Measurements from ENCODE around the gene TEAD3. TPM values are rescaled to one million over a fixed set of nuclear protein-coding genes. Genes with fewer than 3 reads are reported as not detected.

TEAD3 gene
- total RNA-seq, 1 donor from 2014 or later = 20.5 TPM

DNA sequence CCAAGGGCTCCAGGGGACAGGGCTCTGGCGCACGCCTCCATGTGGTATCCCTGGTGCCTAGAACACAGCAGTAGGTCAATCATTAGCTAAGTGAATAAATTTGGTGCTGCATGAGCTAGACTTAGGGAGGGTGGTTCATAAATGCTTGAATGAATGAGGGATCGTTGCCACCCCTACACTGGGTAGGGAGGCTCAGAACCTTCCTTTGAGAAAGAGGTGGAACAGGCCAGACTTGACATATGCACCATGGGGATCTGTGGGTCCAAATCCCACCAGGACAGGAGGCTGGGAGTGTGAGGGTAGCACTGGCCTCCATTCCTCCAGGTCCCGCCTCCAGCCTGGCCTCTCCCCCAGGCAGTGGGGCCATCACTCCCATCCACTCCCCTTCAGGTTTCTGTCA lies 13.8 kb downstream of the TEAD3 start:
- no peak for DNase-seq (ENCODE audit: low spot score)
- intact Hi-C loops (cut with DNase I) = no loop called here
- no peak for ATAC-seq

DNA sequence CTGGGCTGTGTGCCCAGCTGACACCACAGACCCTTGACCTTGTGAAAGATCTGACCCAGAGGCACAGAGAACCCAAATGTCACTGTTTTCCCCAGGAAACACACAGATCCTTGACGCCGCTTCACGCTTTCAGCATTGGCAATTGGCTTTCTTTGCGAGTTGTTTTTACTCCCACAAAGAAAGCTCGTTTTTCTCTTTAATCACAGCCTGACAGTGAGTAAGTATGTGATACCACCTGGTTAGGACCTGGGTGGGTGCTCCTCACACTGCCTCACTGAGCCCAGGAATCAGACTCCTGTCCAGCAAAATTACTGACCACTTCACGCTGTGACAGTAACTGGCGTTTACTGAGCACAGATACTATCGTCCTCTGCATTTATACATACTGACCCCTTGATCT lies 15.7 kb downstream of the TEAD3 start:
- DNase-seq (ENCODE audit: low spot score) = no peak
- no peak for ATAC-seq
- intact Hi-C loops (cut with DNase I) = no loop called here

DNA sequence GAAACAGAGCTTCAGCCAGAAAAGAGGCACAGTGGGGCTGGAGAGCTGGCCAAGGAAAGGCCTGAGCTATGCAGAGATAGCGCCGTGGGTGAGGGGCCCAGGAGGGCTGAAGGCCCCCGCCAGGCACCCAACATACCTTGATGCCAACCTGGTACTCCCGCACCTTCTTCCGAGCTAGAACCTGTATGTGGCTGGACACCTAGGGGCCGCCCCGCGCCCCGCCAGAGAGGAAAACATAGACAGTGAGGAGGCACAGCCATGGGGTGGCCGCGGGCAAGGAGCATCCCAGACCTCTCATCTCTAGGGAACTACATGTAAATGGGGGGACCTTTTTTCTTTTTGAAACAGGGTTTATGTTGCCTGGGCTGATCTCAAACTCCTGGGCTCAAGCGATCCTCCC lies 16.7 kb downstream of the TEAD3 start:
- ATAC-seq (no peak), DNase-seq (ENCODE audit: low spot score) (no peak)
- intact Hi-C loops (cut with DNase I) = no loop called here

DNA sequence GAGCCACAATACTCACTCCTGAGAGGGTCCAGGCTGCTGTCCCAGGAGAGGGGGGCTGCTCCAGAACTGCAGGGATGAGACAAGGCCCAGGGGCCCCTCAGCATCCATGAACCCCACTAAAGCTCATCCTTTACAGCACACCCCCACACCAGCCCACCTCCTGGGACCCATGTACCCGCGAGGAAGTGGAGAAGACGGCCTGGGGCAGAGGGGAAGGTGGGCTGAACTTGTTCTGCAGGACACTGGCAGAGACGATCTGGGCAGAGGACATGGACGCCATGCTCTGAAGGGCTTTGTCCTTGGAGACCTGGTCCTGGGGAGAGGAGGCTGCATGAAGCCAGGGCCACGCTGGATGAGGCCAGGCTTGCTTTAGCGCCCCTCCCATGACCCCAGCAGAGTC lies 18.6 kb downstream of the TEAD3 start:
- DNase-seq (ENCODE audit: low spot score) = no peak
- ATAC-seq = no peak
- intact Hi-C loops (cut with DNase I) = no loop called here

DNA sequence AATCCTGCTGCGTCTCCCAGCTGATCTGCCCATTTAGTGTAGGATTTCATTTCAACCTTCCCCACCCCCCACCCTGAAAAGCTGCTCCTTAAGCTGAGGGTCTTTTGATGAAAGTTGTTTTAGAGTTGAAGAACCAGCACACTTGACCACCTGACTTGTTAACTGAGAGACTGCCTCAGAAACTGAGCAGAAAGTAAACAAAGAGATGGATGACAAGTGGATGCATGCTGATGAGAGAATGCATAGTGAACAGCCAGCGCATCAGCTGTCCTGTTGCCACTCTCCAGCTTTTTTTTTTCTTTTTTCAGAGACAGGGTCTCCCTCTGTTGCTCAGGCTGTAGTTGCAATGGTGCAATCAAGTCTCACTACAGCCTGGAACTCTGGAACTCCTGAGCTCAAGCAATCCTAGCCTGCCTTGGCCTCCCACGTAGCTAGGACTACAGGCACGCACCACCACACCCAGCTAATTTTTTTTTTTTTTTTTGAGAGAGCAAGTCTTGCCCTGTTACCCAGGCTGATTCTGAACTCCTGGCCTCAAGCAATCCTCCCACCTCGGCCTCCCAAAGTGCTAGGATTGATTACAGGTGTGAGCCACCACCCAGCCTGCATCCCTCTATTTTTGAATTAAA lies 19.2 kb downstream of the TEAD3 start:
- DNase-seq (ENCODE audit: low spot score) = no peak
- ATAC-seq = no peak
- intact Hi-C loops (cut with DNase I) = no loop called here

DNA sequence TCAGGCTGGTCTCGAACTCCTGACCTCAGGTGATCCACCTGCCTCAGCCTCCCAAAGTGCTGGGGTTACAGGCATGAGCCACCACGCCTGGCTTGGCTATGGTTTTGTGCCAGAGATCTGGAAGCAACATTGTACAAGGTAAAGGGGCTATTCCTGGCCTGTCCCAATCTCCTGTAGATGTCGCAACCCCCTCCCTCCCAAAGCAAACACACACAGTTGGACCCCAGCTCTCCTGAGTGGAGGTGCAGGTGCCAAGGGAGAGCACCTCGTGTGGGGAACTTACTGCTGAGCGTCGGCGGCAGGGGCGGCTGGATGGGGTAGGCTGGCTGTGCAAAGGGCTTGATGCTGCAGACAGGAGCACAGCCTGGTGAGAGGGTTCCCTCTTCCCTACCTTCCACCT lies 19.9 kb downstream of the TEAD3 start:
- DNase-seq (ENCODE audit: low spot score) (no peak), ATAC-seq (no peak)
- intact Hi-C loops (cut with DNase I) = no loop called here

DNA sequence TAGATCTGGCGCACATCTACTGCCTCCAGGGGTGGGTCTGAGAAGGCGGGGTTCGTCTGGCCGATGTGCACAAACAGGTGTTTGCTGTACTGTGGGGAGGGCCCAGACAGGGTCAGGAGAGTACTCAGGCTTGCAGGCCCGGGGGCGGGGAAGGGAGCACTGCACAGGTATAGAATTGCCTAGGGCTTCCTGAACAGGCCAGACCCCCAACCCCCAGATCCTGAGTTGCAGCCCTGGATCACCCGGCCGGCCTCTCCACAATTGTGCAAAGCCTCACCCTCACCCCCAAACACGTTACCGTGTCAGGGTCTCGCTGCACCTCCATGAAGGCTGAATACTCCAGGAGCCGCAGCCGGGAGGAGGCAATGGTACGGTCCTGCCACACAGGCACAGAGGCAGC lies 20.9 kb downstream of the TEAD3 start:
- ATAC-seq = no peak
- intact Hi-C loops (cut with DNase I) = no loop called here
- DNase-seq (ENCODE audit: low spot score) = no peak

DNA sequence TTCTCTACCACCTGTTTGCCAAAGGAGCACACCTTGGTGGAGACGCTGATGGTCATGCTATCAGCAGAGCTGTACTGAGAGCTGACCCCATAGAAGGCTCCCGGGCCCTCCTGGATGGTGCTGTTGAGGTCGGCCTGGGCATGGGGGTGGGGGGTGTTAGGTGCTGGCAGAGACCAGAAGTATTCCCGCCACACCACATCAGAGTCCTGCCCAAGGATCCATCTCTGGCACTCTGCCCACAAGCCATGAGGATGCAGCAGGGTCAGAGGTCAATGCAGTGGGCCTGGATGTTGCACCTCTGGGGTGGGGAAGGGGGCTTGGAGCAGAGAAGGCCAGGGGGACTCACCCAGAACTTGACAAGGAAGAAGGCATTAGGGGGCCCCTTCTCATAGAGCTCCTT lies 21.3 kb downstream of the TEAD3 start:
- intact Hi-C loops (cut with DNase I) = no loop called here
- DNase-seq (ENCODE audit: low spot score) = no peak
- ATAC-seq = no peak

DNA sequence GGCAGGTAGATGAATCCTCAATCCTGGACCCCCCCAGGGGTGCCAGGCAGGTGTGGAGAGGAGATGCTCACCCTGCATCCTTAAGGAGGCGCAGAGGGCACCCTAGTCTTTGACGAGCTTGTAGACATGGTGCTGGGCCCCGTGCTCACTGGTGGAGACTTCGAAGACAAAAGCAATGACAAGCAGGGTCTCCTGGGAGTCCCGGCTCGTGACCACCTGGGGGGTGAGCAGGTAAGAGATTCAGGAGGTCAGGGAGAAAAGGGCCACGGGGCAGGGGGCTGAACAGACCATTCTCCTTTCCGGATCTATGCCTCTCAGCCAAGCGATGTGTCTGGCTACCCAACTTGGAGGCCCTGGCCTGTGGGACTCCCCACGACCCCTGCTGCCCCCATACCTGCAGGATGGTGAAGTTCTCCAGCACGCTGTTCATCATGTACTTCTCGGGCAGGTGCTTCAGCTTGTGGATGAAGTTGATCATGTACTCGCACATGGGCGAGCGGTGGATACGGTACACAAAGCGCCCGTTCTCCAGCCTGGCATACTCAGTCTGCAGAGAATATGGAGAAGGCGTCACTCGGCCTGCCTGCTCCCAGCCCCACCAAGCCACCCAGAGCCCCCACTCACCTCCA lies 21.8 kb downstream of the TEAD3 start:
- ATAC-seq (peak; percentile 2), DNase-seq (ENCODE audit: low spot score) (no peak)
- intact Hi-C loops (cut with DNase I) = no loop called here

DNA sequence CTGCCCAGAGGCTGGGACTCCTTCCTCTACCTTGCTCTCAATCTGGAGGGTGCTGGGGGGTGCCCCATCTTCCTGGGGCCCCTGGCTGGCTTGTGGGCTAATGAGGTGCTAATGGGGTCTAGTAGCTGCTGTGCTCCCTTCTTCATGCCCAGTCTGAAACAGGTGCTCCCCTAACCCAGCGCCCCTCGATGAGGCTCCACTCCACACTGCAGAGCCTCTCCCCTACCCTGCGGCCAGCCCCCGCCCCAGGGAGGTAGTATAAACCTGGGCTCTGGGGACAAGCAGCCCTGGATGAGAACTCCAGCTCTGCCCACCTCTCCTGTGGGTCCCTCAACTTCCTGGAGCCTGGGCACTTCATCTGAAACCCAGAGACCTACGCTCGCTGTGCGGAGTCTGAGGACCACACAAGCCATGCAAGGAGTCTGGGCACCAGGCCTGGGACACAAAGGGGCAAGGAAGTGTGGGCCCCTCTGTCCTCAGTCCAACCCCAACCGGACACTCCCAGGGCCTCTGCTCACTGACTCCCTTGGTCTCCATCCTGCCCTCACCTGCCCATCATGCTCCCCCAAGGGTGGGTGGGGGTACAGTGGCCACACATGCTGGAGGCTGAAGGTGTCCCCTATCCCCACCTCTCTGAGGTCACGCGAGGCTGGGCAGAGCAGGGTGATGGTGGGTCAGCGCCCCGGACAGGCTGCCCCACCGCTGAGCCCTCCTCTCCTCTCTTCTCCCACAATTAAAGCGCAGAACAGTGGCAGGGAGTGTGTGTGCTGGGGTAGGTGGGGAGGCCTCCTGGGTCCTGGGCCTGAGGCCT lies 22.5 kb downstream of the TEAD3 start:
- ATAC-seq (no peak), DNase-seq (ENCODE audit: low spot score) (no peak)
- intact Hi-C loops (cut with DNase I) = no loop called here

DNA sequence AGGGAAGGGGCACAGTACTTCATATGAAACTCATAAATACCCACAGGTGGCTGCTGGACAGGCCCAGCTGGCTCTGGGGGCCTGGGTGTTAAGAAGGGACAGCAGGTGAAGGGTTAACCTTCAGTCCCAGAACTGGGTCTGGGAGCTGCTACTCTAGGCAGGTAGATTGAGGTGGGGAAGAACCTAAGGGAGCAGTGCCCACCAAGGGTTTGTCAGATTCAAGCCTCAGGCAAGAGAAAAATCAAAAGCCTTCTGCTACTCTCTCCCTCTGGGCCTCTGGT lies 23.1 kb downstream of the TEAD3 start:
- DNase-seq (ENCODE audit: low spot score) (no peak), ATAC-seq (no peak)
- intact Hi-C loops (cut with DNase I) = no loop called here

DNA sequence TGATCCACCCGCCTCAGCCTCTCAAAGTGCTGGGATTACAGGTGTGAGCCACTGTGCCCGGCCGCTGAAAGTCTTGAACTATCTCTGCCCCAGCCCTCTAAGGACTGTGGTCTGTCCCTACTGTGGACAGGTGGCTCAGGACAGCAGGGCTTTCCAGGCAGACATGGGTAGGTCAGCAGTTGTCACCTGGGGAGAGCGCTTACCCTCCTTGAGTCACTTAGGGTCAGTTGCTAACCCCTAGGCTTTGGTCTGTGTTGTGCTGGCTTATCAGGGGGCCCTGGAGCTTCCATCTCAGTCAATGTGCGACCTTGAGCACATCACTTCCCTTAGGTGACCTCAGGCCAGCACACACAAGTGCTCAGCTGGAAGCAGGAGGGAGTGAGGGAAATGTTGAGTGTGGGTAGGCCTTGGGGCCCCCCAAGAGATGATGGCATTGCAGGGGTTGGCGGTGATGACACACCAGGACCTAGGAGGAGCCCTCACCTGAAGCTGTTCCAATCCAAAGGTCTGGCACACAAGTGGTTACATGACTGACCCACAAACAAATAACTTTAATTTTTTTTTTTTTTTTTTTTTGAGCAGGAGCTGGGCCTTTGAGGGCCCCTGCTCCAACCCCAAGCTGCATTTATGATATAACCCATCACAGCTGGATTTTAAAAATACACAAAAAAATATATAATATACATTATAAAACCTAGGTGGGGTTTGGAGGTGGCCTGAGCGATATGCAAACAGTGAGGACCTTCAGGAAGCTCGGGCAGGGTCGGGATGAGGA lies 23.6 kb downstream of the TEAD3 start:
- intact Hi-C loops (cut with DNase I) = no loop called here
- ATAC-seq = no peak
- no peak for DNase-seq (ENCODE audit: low spot score)

DNA sequence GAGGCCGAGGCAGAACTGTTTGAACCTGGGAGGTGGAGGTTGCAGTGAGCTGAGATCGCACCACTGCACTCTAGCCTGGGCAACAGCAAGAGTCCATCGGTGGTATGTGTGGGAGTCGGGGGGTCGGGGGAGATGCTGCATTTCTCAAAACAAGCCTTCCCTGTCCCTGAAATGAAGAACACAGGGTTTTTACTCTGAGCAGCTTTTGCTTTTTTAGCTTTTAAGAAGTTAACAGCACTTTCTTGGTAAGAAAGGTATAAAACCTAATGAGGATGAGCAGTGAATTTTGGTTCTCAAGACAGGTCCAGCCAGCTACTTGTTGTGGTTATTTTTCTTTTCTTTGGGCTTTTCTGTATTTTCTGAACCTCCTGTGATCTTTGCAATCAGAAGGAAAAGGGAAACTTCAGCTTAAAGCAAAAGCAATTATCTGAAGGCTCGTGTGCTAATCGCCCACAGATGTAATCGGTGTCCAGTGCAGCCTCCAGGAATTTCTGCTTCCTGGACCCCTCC lies 25.0 kb downstream of the TEAD3 start:
- DNase-seq (ENCODE audit: low spot score) (no peak), ATAC-seq (no peak)
- intact Hi-C loops (cut with DNase I) = no loop called here

DNA sequence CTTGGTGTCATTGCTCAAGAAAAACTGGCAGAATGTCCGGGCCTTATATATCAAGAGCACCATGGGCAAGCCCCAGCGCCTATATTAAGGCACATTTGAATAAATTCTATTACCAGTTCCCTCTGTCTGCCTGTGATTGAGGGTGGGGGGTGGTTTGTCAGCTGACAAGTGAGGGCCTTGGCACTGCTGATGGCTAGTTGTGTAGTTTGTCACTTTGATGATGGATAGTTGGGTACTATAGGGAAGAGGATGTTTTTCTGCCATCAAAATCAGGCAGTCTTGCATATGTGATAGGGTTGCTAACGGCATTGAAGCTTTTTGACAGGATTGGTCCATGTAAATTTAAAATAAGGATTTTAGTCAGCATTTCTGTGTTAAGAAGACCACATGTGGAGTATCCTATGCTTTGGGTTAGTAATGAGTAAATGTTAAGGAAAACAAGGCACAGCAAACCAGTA lies 26.2 kb downstream of the TEAD3 start:
- no peak for DNase-seq (ENCODE audit: low spot score)
- intact Hi-C loops (cut with DNase I) = no loop called here
- ATAC-seq = no peak

DNA sequence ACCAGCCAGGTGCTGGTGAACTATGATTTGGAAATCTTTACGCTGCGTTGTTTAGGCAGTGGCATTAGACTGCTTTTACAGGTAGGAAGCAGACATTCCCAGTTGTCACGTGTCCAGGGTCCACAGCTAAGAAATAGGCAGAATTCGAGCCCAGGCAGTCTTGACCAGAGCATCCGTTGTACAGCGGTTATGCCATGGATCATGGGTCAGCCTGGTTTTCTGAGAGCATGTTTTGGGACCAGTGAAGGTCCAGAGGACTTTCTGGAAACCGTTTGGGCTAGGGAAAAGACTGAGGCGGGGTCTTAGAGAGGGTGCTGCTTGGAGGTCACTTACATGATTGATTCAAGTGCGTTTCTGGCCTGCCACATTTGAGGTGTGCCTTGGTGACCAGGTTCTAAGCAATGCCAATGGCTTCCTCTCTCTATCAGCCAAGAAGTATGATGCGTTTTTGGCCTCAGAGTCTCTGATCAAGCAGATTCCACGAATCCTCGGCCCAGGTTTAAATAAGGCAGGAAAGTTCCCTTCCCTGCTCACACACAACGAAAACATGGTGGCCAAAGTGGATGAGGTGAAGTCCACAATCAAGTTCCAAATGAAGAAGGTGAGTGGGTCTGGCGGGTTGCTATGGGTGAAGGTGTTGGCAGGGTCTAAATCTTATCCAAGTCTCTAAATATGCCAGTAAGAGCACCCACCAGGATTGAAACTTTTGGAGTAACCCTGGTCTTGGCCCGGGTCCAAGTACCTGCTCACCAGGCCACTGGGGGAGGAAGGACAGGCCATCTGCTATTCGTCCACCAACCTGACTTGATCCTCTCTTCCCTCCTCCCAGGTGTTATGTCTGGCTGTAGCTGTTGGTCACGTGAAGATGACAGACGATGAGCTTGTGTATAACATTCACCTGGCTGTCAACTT lies 26.9 kb downstream of the TEAD3 start:
- ATAC-seq (no peak), DNase-seq (ENCODE audit: low spot score) (no peak)
- intact Hi-C loops (cut with DNase I) = no loop called here

DNA sequence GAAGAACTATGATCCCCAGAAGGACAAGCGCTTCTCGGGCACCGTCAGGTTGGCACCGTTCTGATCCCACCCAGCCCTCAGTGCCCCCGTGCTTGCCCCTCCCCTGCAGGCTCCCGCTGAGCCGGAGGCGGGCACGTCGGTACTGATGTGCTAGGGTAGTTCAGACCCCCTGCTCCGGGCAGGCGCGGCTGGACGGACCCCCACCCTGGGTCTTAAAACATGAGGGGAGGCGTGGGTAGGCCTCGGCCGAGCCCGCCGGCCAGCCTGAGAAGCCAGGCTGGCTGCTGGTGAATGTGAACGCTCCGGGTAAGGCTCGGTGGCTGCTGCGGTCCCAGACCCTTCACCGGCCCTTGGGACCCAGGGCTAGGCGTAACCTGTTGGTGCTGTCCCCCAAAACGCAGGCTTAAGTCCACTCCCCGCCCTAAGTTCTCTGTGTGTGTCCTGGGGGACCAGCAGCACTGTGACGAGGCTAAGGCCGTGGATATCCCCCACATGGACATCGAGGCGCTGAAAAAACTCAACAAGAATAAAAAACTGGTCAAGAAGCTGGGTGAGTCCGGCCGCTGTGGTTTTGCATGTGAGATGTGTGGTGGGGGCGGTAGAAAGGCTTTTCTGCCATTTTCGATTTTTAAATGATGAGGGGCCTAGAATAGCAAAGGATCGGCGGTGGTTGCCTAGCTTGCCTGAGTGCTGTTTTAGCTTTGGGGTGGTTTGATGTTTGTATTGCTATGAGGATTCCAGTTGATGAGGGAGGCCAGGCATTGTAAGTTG lies 27.7 kb downstream of the TEAD3 start:
- DNase-seq (ENCODE audit: low spot score) = no peak
- intact Hi-C loops (cut with DNase I) = no loop called here
- peak; percentile 14 for ATAC-seq

DNA sequence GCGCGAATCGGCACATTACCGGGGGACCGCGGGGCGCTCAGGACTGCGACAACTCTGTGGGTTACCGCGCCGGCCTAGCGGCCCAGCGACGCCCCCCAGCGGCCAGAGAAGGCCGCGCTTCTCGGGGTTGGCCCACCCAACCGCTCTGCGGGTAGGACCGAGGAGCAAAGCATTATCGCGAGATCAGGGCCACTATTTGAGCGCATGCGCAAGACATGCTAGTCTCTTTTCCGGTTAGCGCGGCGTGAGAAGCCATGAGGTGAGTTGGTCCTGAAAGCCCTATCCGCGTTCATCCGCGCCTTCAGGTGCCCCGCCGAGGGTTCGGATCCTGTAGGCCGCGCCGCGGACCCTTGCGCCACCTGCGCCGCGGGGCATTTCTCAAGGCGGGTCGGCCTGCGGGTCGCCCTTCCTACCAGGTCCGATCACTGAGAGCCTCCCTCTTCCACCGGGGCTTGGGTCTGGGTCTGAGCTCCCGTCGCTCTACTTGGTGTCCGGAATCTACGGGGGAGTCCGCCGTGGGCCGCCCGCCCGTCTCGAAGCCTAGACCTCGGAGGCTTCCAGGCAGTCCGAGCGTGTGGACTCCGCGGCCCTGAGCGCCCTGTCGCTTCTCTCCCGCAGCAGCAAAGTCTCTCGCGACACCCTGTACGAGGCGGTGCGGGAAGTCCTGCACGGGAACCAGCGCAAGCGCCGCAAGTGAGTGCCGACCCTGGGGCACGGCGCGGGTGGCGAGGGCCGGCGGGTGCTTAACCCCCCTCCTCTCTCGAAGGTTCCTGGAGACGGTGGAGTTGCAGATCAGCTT lies 28.5 kb downstream of the TEAD3 start, which contains the start of gene RPL10A:
Gene RPL10A (plus strand): TSS at position 221 of the 799 bp plus-strand sequence. CDS start 34 bp downstream, at position 255.
- intact Hi-C loops (cut with DNase I) = no loop called here
- DNase-seq (ENCODE audit: low spot score) (peak; percentile 98), ATAC-seq (peak; percentile 95)

Data from sciatic nerve (tissue), 2 donors.